GM13976 (cell line): ENCODE measurements around the gene PHLPP2.
"Not testable (repeated sequence)": the region's sequence is repeated elsewhere in the genome, so short reads cannot be mapped to it uniquely, and the experiment has no call there.

ENCODE experiments used
- DNase-seq: peaks from one replicate; pipeline ENCODE4 v3.0.0; 2012; ENCODE audit warnings: low spot score
- in situ Hi-C: fragments of 300-500 bp; cut with MboI; formaldehyde crosslinking; loops from one replicate; pipeline ENCODE4 v1.12.0; 2022; ENCODE audit warnings: low sequenced_read_pairs, mixed read lengths, inconsistent platforms; ENCODE audit not compliant: unreplicated experiment
- TF ChIP-seq, protein P1 (sequence below): IDR thresholded peaks from 2 replicates; pipeline ENCODE4 v1.5.1; 2012; ENCODE audit warnings: borderline replicate concordance, mild to moderate bottlenecking; ENCODE audit not compliant: insufficient read depth; ENCODE audit errors: extremely low read depth, missing control alignments, control extremely low read depth

Gene PHLPP2

GRCh38 chr16:71623597-71623996, 100.9 kb downstream of the PHLPP2 start:
- no peak for DNase-seq
- TF ChIP-seq, protein P1, sequence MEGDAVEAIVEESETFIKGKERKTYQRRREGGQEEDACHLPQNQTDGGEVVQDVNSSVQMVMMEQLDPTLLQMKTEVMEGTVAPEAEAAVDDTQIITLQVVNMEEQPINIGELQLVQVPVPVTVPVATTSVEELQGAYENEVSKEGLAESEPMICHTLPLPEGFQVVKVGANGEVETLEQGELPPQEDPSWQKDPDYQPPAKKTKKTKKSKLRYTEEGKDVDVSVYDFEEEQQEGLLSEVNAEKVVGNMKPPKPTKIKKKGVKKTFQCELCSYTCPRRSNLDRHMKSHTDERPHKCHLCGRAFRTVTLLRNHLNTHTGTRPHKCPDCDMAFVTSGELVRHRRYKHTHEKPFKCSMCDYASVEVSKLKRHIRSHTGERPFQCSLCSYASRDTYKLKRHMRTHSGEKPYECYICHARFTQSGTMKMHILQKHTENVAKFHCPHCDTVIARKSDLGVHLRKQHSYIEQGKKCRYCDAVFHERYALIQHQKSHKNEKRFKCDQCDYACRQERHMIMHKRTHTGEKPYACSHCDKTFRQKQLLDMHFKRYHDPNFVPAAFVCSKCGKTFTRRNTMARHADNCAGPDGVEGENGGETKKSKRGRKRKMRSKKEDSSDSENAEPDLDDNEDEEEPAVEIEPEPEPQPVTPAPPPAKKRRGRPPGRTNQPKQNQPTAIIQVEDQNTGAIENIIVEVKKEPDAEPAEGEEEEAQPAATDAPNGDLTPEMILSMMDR: no peak
- in situ Hi-C loops: no loop called here

GRCh38 chr16:71622088-71622487, 102.4 kb downstream of the PHLPP2 start:
- no peak for DNase-seq
- TF ChIP-seq, protein P1: no peak

DNA sequence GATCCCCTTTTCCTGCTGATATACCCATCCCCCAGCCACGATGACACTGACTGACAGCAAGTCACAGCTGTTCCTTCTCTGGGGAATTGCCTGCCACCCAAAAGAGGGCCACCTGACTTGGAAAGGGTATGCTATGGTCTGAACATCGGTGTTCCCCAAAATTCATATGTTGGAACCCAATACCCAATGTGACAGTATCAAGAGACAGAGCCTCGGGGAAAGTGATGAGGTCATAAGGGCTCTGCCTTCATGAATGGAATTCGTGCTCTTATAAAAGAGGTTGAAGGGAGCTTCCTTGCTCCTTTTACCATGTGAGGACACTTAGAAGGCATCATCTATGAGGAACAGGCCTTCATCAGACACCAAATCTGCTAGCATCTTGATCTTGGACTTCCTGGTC, 106.1 kb downstream of the PHLPP2 start:
- in situ Hi-C loops: loop anchor here (10.0 kb wide), 1 partner anchor 194 kb away; no protein-coding TSS in a partner anchor
- TF ChIP-seq, protein P1: no peak
- no peak for DNase-seq

More at GRCh38 chr16:71622088-71622487, 102.4 kb downstream of the PHLPP2 start:
- in situ Hi-C loops: no loop called here

GRCh38 chr16:71614956-71615355, 109.5 kb downstream of the PHLPP2 start:
- in situ Hi-C loops: loop anchor here (10.0 kb wide), 1 partner anchor 190 kb away; no protein-coding TSS in a partner anchor
- DNase-seq: not testable (repeated sequence)

DNA sequence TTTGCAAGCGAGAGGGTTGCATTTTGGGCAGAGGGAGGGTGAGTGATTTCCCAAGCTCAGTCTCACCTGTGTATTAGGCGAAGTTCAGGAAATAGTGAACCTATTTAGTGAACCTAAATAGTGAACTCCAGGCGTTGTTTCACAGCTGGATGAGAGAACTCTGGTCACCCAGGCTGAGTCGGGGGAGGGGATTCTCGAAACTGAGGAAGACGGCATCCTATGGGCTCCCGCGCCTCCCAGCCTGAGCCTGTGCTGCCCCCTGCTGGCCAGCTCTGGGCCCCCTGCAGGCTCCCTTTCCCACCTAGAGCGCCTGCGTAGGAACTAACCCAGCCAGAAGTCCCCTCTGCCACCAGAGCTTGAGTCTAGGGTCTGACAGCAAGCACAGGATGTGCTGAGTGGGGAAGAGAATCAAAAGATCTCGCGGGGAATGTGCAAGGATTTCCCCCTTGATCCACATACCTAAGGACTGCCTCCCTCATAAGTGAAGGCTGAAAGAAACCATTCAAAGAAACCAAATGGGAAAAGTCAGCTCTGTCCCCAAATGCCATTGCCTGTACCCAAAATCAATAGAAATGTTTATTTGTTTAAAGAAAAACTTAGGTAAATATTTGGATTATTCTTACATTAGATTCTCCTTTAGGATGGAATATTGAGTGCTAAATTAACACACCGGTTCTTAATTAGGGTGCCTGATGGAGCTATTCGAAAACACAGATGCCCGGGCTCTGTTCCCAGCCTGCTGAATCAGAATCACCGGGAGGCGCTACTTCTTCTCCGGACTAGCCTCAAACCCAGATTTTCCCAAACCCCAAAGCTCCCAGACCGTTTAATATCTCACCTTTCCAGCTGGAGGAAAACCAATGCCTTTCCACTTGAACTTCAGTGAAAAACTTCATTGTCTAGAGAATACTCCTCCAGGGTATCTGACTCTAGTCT, 113.3 kb downstream of the PHLPP2 start:
- DNase-seq: peak; percentile 85
- in situ Hi-C loops: loop anchor here (10.0 kb wide), 1 partner anchor 186 kb away; no protein-coding TSS in a partner anchor
- TF ChIP-seq, protein P1: peak; percentile 99

DNA sequence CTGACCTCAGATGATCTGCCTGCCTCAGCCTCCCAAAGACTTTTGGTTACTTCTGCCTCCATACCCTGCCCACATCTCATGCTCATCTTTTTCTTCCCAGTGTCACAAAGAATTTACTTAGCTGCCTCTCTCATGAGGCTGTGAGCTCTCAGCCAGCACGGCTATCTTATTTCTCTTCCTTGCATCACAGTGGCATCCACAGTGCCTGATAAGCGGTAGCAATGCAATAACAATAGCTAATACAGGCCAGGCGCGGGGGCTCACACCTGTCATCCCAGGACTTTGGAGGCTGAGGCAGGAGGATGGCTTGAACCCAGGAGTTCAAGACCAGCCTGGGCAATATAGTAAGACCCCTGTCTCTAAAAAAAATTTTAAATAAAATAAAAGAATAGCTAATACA, 114.1 kb downstream of the PHLPP2 start:
- in situ Hi-C loops: loop anchor here (10.0 kb wide), 1 partner anchor 186 kb away; no protein-coding TSS in a partner anchor
- TF ChIP-seq, protein P1: no peak
- DNase-seq: no peak

- TF ChIP-seq, protein P1: no peak
- no peak for DNase-seq
- in situ Hi-C loops: no loop called here
Observed at GRCh38 chr16:71609066-71609465, 115.4 kb downstream of the PHLPP2 start.
